GM12878 (cell line): ENCODE data around the gene SIRT7. TPM values are rescaled to one million over a fixed set of nuclear protein-coding genes. Genes with fewer than 3 reads are reported as not detected.
"Not testable (repeated sequence)": the region's sequence is repeated elsewhere in the genome, so short reads cannot be mapped to it uniquely, and the experiment has no call there.

ENCODE experiments used
- ATAC-seq: fragments of 200-7000 bp; cut with Tn5 transposase; 3 replicates; pipeline ENCODE4 v1.9.1; 2020; ENCODE audit warnings: mild to moderate bottlenecking, moderate library complexity
- BruUV-seq: library from RNA; stranded (reverse); fragments of 400-500 nt; replicated peaks from 2 replicates; lab custom pipeline; 2021; lab: Mats Ljungman, UMichigan
- CTCF ChIA-PET: fragments of 300-600 bp; sonication (Branson Sonifier 250); formaldehyde crosslinking; extraction: SDS; loops from one replicate; lab custom pipeline; 2021; ENCODE audit warnings: inconsistent platforms; lab: Yijun Ruan, JAX
- POLR2A ChIA-PET: fragments of 350-600 bp; formaldehyde crosslinking; extraction: SDS; loops from one replicate; lab custom pipeline; 2021; ENCODE audit warnings: inconsistent platforms; lab: Charles Lee
- RAD21 ChIA-PET: fragments of 300-600 bp; sonication (Branson Sonifier 250); formaldehyde crosslinking; loops from one replicate; lab custom pipeline; 2023; ENCODE audit warnings: antibody characterized with exemption; ENCODE audit not compliant: unreplicated experiment; lab: Charles Lee
- SMC1A ChIA-PET: fragments of 300-600 bp; sonication (Branson Sonifier 250); formaldehyde crosslinking; loops from one replicate; lab custom pipeline; 2023; ENCODE audit not compliant: unreplicated experiment, uncharacterized antibody; lab: Charles Lee
- DNase-seq: peaks from one replicate; pipeline ENCODE4 v3.0.0-alpha.2; 2011; ENCODE audit warnings: low read depth, low spot score
- FAIRE-seq: peaks from 3 replicates; lab custom pipeline; 2011; peaks lifted over from hg19 to GRCh38; lab: Jason Lieb, UNC
- H2AFZ ChIP-seq: 2 replicates; pipeline ENCODE4 v1.6.0; 2011; ENCODE audit warnings: low read depth, low read length, control low read depth; ENCODE audit not compliant: control insufficient read depth
- H3K27ac ChIP-seq: 2 replicates; pipeline ENCODE4 v1.5.1; 2011; ENCODE audit warnings: control low read depth; ENCODE audit not compliant: control insufficient read depth, insufficient read depth
- H3K27me3 ChIP-seq, 2 experiments: replicated peaks in 1 of 2; 2 replicates each; pipeline versions ENCODE4 v1.6.0 to v1.6.1; 2011; ENCODE audit warnings: low read length in 1 of 2; ENCODE audit not compliant: control insufficient read depth in 2 of 2, insufficient read depth in 2 of 2
- H3K36me3 ChIP-seq, 2 experiments: 2 replicates each; pipeline ENCODE4 v1.5.1; 2011; ENCODE audit warnings: low read length in 1 of 2; ENCODE audit not compliant: control insufficient read depth in 2 of 2, insufficient read depth in 2 of 2
- H3K4me1 ChIP-seq: 2 replicates; pipeline ENCODE4 v1.6.1; 2011; ENCODE audit warnings: mild to moderate bottlenecking, low read length, moderate library complexity, mixed read lengths; ENCODE audit not compliant: control insufficient read depth, insufficient read depth
- H3K4me2 ChIP-seq: 2 replicates; pipeline ENCODE4 v1.6.0; 2011; ENCODE audit warnings: control low read depth; ENCODE audit not compliant: control insufficient read depth, insufficient read depth
- H3K4me3 ChIP-seq: fragments of 200-600 bp; sonication (generic); 2 replicates; pipeline ENCODE4 v1.5.1; 2016
- H3K79me2 ChIP-seq: 2 replicates; pipeline ENCODE4 v1.6.0; 2011; ENCODE audit warnings: low read length; ENCODE audit not compliant: control insufficient read depth, insufficient read depth
- H3K9ac ChIP-seq: 2 replicates; pipeline ENCODE4 v1.8.0; 2011; ENCODE audit warnings: low read length, control low read depth, mixed read lengths; ENCODE audit not compliant: control insufficient read depth, insufficient read depth
- H3K9me3 ChIP-seq: replicated peaks from 3 replicates; pipeline ENCODE4 v1.5.1; 2011; ENCODE audit warnings: mild to moderate bottlenecking, low read length; ENCODE audit not compliant: control insufficient read depth, insufficient read depth
- H4K20me1 ChIP-seq: 2 replicates; pipeline ENCODE4 v1.6.0; 2011; ENCODE audit not compliant: control insufficient read depth, insufficient read depth
- PML ChIP-seq: IDR thresholded peaks from 2 replicates; pipeline ENCODE4 v1.6.1; 2012; ENCODE audit warnings: low read length, inconsistent platforms
- RUNX3 ChIP-seq: IDR thresholded peaks from 2 replicates; pipeline ENCODE4 v1.6.1; 2012; ENCODE audit warnings: low read length, inconsistent platforms
- WGBS: methylation state at CpG from one replicate; pipeline ENCODE4 v1.1.6; 2016; ENCODE audit warnings: low lambda C conversion rate; ENCODE audit not compliant: insufficient replicate concordance, insufficient coverage; ENCODE audit errors: missing lambda C conversion rate; 5-methylcytosine and 5-hydroxymethylcytosine counted together
- in situ Hi-C: fragments of 300-500 bp; cut with MboI; formaldehyde crosslinking; loops from 9 replicates; pipeline ENCODE4 v1.14.3; 2018; ENCODE audit warnings: mixed read lengths
- intact Hi-C: fragments of 100-400 bp; cut with micrococcal nuclease; formaldehyde crosslinking; loops from one replicate; pipeline ENCODE4 v1.14.2; 2022; ENCODE audit not compliant: unreplicated experiment
- polyA plus RNA-seq, 11 experiments: library from polyadenylated mRNA; depleted of rRNA in 4 of 11; unstranded in 6 of 11; stranded (reverse) in 5 of 11; fragments of >200 nt; fragmentation: Nextera tagmentation in 4 of 11; fragmentation: Illumina TruSeq in 1 of 11; extraction: Ambion mirVana in 4 of 11; extraction: Trizol in 1 of 11; gene quantifications; 1 replicate in 1 of 11; 2 replicates in 10 of 11; pipeline versions ENCODE4 v1.2.1 to v1.2.3, GENCODE V29; 2011 to 2016; ENCODE audit warnings: inconsistent platforms in 2 of 11, missing spikeins in 2 of 11, low read depth in 1 of 11
- total RNA-seq, 4 experiments: library from RNA; depleted of rRNA in 3 of 4; stranded (reverse); fragments of >200 nt in 3 of 4; fragmentation: Illumina TruSeq in 1 of 4; extraction: Trizol in 1 of 4; gene quantifications; 2 replicates each; pipeline versions ENCODE4 v1.2.1 to v1.2.3, GENCODE V29; 2013 to 2021

SIRT7 gene
- total and polyA plus RNA-seq, 10 of the 15 experiments (the other 5 are each of a cell fraction or from before 2014, with no cell fraction given) = 1.2 to 56.2 (median 22.7) TPM

- RAD21 ChIA-PET = no interaction called here
- 74% methylated on average over 15 of the region's 15 CpGs for WGBS
Observed at GRCh38 chr17:81918832-81919545, 1.0 kb upstream of the SIRT7 start.

GRCh38 chr17:81918333-81918669 is 325 bp upstream of the SIRT7 start:
- FAIRE-seq, BruUV-seq, H3K27me3 ChIP-seq, DNase-seq, intact Hi-C loops, RAD21 ChIA-PET, POLR2A ChIA-PET, H3K27ac ChIP-seq, H2AFZ ChIP-seq, H3K9me3 ChIP-seq, H3K4me3 ChIP-seq, in situ Hi-C loops, CTCF ChIA-PET, H3K4me2 ChIP-seq, H3K4me1 ChIP-seq, SMC1A ChIA-PET, H4K20me1 ChIP-seq: not testable (repeated sequence)
- peaks cover 11 to 30% of the 10 kb centered on the region in 2 experiments for H3K36me3 ChIP-seq
- ATAC-seq = peak; percentile 56
- peaks cover 27% of the 10 kb centered on the region for H3K79me2 ChIP-seq
- 0 out of 2 replicates have a peak overlapping the region, but pooled peaks have one; percentile 35 for H3K9ac ChIP-seq
- 43% methylated on average over 9 of the region's 9 CpGs for WGBS

More at GRCh38 chr17:81918832-81919545, 1.0 kb upstream of the SIRT7 start:
- Histone ChIP-seq H3K4me2 (no peak overlapping the region), H3K27ac (no peak overlapping the region), H4K20me1 (no peaks in the 10 kb centered on the region), H3K27me3 (no peaks in the 10 kb centered on the region), H3K79me2 (peaks cover 34% of the 10 kb centered on the region), H3K36me3 (peaks cover 8 to 23% of the 10 kb centered on the region in 2 experiments; a peak in 3 of 4 replicates), H3K4me3 (no peak overlapping the region), H3K9ac (no peak overlapping the region), H3K9me3 (no peaks in the 10 kb centered on the region), H3K4me1 (peaks cover 11% of the 10 kb centered on the region), H2AFZ (no peak overlapping the region)
- ChIA-PET CTCF (interaction anchor here (0.6 kb wide), 1 partner anchor 25 kb away, joined by 3 read pairs; no protein-coding TSS in a partner anchor), SMC1A (no interaction called here), POLR2A (interaction anchor here (0.5 kb wide), 1 partner anchor 47 kb away, joined by 5 read pairs; no protein-coding TSS in a partner anchor)
- TF ChIP-seq RUNX3 (peak; percentile 6; the same call in 1 of the 2 replicates), PML (no peak)
- intact Hi-C loops (no loop called here), in situ Hi-C loops (no loop called here)
- no TSS peak for BruUV-seq
- no peak for DNase-seq
- peak; percentile 31 for FAIRE-seq
- no peak for ATAC-seq
